ENCODE measurements around the gene SLX4IP.

DNA sequence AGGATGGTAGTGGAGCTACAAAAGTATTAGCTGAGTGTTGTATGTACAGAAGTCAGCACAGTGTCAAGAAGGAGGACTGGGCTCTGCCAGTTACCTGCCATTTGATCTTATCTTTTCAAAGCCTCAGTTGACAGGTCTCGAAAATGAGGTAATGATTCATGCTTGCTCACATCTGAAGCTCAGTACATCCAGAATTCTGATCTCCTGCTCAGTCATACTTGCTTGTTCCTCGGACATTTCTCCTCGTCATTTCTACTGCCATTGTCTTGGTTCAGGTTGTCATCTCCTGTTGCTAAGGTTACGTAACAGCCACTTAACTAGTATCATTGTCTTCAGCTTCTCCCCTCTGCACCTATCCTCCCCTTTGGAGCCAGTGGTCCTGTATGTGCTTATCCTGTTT is 89.5 kb downstream of the SLX4IP start:
- TF ChIP-seq, protein P1, sequence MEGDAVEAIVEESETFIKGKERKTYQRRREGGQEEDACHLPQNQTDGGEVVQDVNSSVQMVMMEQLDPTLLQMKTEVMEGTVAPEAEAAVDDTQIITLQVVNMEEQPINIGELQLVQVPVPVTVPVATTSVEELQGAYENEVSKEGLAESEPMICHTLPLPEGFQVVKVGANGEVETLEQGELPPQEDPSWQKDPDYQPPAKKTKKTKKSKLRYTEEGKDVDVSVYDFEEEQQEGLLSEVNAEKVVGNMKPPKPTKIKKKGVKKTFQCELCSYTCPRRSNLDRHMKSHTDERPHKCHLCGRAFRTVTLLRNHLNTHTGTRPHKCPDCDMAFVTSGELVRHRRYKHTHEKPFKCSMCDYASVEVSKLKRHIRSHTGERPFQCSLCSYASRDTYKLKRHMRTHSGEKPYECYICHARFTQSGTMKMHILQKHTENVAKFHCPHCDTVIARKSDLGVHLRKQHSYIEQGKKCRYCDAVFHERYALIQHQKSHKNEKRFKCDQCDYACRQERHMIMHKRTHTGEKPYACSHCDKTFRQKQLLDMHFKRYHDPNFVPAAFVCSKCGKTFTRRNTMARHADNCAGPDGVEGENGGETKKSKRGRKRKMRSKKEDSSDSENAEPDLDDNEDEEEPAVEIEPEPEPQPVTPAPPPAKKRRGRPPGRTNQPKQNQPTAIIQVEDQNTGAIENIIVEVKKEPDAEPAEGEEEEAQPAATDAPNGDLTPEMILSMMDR (IDR thresholded peaks at IDR 0.05) = no peak
- TF ChIP-seq POLR2A (IDR thresholded peaks at IDR 0.05) = no peak

Measured in esophagus squamous epithelium (tissue), 4 donors.